Measurements from ENCODE around the gene PADI3.

The PADI3 gene

DNA sequence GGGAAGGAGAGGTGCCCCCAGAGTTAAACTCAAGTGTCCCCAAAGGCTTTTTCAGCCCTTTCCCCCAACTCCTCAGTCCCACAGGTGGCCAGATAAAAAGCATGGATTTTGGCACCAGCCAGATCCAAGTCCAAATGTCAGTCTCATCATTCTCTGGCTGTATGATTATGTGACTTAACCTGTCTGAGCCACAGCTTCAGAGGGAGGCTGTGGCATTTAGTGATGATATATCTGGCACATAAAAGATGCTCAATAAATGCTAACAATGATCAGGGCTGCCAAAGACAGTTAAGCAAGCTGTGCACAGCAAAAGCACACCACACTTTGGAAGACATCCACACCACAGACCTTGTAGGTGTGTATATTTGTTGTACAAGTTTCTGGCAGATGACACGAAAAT, 5.6 kb upstream of the PADI3 start:
- DNase-seq: no peak

DNA sequence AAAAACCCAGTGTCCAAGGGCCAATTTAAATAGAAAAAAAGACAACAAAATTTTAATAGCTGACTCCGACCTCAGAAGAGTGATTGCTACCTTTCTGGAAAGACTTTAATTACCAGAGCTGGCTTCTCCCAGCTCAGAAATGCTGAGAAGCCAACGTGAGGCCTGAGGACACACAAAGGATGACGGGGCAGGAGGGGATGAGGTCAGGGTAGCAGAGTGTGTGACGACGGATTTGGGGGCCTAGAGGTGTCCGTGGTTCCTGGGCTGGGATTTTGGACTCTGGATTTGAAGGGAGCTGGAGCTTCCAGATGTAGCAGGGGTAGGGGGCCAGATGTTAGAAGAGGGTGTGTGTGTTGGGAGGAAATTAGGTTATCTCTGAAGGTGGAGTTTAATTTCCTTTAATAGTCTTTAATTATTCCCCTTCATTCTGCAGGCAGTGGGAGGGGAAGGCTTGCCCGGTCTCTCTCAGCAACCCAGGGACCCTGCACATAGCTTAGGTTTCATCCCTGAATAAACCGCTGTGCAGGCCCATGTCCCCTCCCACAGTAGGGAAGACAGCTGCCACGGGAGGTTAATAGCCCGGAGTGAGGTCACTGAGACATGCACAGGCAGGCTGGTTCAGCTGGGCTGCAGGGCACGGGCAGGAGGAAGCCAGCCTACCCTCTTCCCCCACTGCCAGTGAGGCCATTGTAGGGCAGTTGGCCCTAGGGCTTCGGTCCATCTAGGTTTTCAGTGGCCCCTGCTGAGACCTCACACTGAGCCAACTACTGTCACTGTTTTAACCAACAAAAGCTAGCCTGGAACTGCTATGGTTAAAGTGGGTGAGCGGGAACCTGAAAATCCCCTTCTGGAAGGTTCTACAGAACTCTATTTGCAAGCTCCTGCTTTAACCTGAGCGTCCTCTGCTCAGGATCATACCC, 3.8 kb upstream of the PADI3 start:
- DNase-seq: no peak

DNA sequence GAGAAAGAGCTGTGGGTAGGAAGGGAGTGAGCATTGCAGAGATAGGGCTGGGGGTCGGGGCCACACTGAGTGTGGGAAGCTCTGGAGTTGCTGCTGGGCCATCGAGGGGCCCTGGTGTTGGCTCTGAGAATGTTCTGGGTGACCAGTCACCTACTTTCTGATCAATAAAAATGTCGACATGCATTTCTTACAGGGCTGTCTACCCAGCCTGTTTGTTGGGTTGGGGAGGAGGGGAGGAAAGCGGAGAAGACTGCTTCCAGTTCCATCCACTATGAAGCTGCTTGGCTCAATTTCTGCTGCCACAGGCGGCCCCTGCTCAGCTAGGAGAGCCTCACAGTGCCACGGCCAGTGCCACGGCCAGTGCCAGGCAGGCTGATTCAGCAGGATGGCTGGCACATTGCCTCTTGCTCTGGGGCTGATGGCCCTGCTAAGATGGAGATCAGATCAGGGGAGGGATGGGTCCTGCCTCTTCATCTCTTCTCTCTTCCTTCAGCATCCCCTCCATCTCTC, 3.0 kb upstream of the PADI3 start:
- DNase-seq: no peak

DNA sequence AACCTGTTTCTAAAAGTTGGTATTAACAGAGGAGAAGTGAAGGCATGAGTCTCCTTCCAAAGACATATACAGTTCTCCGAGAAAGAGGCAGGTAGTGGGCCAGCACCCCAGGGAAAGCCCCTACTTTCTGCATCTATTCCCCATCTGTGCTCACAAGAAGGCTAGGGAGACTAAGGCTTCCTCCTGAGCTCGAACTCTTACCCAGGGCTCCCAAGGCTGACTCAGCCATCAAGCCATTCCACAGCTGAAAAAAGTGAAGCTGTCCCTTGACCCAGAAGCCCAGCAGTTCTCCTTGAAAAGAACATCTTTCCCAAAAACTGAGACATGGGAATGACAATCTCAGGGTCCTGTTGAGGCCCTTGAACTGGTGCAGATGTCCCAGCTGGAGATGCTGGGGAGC, 1.9 kb upstream of the PADI3 start:
- no peak for DNase-seq

DNA sequence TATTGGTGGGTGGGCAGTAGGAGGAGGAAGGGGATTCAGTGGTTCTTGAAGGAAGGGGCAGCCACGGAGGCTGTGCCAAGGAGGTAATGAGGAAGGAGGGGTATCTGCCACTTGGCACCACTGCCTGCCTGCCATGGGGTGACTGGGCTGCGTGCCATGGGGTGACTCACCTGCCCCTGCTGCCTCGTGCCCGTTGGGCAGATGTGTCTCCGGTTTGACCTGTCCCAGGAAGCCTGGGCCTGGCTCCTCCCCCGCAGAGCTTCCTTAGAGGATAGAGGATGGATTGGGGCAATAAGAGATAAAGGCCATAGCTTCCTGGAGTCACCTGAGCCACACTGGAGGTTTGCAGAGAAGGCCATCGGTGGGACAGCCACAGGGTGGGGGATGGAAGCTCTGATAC, 1.7 kb downstream of the PADI3 start:
- DNase-seq: no peak

DNA sequence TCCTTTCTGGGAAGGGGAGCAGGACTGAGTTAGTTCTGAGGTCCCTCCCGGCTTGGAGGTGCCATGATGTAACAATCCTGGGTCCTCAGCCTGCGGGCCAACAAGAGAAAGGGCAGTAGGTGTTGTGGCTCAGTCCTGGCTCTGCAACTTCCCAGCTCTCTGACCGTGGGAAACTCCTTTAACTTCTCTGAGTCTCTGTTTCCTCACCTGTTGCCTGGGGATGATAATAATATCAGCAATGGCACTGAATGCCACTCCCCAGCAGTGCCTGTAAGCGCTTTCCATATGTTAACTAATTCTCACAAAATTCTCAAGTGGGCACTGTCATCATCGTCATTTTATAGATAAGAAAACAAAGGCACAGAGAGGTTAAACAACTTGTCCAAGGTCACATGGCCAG, 2.3 kb downstream of the PADI3 start:
- no peak for DNase-seq

DNA sequence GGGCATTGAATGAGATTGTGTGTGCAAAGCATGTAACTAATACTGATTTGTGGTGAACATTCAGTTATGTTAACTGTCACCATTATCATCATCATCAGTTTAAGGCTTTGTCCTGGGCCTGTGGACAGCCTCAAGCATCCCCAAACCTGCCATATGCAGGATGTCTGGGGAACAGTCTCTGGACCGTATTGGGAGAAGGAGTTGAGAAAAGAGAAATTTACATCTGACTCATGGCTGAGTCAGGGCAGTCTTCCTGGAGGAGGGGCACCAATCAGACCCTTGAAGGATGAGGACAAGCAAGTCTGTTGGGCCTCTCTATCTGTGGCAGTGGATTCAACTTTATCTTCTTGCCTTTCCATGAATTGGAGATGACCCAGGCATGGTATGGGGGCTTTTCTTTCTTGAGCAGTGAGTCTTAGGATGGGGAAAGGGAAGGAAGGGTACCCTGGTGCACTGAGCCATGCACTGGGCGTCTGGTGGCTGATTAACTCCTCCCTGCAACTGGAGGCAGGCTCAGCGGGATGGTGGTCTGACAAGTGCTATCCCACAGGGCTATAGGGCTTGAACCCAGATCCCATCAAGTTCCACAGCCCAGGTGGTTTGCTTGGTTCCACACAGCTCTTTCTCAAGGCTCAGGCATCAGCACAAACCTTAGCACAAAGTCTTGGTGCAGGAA, 2.9 kb downstream of the PADI3 start:
- DNase-seq: no peak

DNA sequence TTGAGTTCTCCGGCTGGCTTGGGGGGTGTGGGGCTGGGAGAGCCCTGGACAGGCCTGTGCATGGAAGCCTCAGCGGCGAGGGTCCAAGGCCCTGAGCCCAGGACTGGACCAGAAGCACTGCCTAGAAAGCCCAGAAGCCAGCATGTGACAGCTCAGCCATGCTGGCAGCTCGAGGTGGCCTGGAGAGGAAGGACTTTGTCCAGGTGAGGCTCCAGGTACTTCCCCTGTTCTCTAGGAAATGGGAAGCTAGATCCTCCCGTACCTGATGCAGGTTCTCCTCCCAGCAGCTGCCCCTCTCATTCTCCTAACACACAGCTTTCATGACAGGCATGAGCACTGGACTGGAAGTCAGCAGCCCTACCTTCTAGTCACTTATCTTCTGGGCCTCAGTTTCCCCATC, 6.4 kb downstream of the PADI3 start:
- no peak for DNase-seq

DNA sequence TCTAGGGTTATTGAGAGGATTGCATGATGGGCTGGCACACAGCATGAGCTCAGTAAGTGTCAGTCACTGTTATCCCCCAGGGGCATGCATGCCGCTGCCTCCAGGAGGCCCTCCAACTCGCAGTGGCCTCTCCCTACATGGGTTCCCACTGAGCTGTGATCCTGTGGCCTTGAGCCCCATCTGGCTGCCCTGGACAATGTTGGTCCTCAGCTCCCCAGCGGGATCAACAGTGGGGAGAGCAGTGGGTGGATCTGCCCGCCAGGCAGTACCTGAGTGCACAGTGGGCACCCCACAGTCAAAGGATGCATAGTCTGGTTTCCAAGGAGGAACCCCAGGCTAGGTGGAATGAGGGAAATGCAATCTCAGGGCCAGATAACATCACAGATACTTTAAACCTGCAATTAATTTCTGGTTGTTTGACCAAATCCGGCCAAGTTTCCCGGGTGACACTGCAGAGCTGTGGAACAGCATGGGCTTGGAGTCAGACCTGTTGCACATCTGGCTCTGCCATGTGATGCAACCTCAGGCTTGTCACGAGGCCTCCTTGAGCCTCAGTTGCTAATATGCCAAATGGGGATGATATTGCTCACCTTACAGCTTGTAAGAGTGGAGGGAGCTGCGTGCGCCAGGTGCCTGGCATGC, 9.3 kb downstream of the PADI3 start:
- DNase-seq: no peak

DNA sequence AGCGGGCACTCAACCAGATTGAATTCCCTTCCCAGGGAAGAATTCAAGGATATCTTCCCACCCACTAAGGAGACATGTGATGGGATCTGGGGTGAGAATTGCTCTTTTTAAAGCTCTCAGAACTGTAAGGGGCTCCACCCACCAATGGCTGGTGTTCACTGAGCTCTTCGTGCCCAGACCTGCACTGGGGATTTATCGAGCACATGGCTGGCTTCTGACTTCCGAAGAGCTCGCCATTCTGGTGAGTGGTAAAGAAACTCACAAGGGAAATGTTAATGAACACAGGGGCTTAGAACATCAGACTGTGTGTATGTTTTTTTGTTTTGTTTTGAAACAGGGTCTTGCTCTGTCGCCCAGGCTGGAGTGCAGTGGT, 9.8 kb downstream of the PADI3 start:
- DNase-seq: no peak

DNA sequence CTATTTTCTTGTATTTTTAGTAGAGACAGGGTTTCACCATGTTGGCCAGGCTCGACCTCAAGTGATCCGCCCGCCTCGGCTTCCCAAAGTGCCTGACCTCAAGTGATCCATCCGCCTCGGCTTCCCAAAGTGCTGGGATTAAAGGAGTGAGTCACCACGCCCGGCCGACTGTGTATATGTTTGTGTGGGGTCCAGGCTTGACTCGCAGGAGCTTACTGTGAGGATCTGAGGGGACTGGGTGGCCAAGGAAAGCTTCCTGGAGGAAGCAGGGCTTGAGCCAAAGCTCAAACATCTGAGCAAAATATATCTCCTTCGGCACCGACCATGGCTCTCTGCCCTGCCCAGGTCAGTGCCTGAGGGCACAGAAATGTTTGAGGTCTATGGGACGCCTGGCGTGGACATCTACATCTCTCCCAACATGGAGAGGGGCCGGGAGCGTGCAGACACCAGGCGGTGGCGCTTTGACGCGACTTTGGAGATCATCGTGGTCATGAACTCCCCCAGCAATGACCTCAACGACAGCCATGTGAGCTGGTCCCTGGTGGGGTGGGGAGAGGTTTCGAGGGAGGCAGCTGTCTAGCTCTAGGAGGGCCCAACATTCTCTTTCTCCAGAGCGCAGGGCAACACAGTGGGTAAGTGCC, 10.5 kb downstream of the PADI3 start:
- DNase-seq: no peak

DNA sequence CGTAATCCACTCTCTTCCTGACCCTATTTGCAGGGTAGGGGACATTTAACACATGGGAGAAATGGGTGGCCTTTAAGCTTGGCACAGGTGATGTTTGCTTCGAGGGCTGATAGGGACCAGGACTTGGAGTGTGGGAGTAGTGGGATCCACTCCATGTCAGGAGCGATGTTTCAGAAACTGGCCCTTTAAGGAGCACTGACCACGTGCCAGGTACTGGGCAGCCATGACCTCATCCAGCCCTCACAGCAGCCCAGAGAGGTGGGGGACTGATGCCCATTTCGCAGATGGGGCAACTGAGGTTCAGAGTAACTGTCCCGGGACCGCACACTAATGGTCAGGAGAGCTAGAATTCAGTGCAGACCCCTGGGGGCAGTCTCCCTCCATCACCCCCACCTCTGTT, 11.4 kb downstream of the PADI3 start:
- DNase-seq: no peak

DNA sequence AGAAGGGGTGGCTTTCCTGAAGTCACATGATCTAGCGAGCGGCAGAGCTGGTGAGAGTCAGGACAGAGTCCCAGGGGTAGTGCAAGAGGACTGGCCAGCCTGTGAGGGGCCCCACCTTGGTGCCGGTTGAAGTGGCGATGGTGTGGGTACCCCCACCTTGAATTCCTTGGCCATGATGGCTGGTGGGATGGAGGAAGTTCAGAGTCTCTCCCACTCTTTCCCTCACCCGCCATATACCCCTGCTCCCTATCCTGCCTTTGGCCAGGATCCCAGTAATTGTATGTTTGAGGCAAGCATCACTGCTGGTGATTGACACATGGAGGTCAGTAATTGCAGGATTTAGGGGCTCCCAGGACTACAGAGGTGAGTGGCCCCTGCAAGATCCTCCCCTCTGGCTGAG, 11.8 kb downstream of the PADI3 start:
- no peak for DNase-seq

DNA sequence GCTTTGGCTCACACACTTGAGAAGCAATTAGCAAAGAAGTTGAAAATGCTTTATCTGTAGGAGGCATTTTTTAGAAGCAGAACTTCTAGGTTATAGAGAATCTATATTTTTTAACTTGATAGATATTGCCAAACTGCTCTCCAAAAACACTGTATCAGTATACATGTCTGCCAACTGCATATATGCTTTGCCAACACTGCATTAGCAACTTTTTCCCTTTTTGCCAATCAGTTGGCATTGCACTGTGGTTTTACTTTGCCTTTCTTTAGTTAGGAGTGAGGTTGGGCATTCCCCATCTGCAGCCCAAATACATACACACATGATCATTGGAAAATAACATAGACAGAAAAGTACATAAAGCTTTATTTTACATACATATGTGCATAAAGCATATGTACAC, 15.0 kb downstream of the PADI3 start:
- no peak for DNase-seq

DNA sequence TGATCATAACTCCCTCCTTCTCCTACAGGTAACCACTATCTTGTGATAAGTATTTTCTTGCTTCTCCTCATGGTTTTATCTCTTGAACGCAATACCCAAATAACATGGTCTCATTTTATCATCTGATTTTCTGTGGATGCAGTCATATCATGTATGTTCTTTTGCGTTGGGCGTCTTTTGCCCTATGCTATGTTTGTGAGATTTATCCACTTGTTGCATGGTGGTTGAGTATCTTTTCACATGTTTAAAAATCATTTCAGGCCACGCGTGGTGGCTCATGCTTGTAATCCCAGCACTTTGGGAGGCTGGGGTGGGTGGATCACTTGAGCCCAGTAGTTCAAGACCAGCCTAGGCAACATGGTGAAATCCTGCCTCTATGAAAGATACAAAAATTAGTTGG, 15.6 kb downstream of the PADI3 start:
- no peak for DNase-seq

DNA sequence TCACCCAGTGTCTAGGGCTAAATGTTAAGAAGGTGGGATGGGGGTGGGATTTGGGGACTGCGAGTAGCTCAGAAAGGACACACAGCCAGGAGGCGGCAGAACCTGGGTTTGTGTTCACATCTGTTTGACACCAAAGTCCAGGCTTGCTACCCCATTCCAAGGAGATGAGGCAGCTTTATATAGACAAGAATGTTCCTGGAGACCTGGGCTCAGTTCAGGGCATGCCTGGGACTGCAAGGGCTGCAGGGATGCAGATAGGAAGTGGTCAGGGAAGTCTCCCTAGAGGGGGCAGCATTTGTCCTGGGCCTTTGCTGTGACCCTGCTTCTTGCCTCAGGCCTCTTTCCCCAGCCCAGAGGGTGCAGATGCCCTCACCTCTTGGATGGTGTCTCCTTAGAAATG, 16.3 kb downstream of the PADI3 start:
- DNase-seq: no peak

DNA sequence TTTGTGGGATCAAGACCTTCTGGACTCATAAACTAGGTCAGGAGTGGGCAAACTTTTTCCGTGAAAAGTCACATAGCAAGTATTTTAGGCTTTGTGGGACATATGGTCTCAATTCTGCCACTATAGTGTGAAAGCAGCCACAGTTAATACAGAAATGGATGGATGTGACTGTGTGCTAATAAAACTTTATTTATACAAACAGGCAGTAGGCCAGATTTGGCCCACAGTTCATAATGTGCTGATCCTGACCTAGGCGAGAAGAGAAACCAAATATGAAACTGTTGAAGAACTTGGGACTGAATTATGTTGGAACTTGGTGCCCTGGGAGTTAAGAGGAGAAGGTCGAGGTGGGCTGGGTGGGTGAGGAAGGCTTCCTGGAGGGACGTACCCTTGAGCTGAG, 17.1 kb downstream of the PADI3 start:
- no peak for DNase-seq

DNA sequence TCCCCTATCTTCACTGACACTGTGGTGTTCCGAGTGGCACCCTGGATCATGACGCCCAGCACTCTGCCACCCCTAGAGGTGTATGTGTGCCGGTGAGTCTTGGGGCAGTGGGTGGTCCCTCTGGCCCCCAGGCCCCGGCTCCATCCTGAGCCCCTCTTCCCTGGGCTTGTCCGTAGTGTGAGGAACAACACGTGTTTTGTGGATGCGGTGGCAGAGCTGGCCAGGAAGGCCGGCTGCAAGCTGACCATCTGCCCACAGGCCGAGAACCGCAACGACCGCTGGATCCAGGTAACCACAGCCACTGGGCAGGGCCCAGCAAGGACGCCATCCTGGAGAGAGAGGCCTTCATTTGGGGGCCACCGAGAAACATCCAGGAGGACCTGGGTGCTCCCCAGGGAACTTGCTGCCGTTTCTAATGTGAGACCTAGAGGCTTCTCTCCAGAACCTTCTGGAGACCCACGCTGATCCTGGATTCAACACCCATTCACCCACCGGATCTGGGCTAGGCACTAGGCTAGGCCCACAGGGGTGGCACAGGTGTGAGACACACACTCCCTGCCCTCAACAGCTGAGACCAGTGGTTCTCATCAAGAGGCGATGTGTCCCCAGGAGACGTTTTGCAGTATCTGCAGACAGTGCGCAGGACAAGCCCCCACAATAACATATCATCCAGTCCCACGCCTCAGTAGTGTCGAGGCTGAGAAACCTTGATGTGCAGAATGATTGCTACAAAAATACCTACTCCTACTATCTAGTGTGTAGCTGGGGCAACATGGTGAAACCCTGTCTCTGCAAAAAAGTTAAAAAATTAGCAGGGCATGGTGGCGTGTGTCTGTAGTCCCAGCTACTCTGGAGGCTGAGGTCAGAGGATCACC, 22.2 kb downstream of the PADI3 start:
- DNase-seq: no peak

DNA sequence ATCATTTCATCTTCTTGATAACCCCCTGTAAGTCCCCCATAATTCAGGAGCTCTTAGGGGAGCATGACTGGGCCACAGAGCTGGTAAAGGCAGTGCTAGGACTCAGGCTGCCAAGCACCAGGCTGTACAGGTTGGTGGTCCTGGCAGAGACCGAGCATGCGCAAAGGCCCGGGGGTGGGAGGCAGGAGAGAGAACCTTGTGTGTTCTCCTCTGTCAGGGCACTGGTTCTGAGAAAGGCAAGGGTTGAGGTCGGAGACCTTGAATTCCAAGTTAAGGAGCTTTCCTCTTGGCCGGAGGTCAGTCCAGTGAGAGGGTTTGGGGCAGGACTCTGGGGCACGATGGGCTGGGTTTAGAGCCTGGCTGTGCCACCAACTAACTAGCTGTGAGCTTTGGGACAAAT, 23.2 kb downstream of the PADI3 start:
- no peak for DNase-seq

DNA sequence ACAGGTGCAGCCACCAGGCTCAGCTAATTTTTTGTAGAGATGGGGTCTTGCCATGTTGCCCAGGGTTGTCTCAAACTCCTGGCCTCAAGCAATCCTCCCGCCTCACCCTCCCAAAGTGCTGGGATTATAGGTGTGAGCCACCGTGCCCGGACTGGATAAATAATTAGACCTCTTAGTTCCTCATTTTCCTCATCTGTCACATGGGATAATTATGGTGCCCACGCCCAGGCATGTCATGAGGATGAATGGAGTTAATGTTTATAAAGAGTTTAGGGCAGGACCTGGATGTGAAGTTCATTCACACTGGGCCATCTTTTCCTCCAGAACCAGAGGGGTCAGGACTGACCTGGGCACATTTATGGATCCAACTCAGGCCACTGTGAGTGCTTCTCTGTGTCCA, 23.7 kb downstream of the PADI3 start:
- DNase-seq: no peak

DNA sequence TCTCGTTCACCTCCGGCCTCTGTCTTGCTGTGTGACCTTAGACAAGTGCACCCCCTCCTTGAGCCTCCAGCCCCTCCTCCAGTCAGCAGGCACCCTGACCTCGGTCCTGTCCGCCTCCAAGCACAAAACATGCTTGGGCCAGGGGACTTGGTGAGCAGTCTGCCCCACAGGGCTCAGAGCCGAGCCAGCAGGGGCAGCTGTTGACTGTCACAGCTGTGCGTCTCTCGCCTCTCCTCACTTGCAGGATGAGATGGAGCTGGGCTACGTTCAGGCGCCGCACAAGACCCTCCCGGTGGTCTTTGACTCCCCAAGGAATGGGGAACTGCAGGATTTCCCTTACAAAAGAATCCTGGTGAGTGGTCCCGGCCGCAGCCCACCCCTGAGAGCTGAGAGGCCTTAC, 24.2 kb downstream of the PADI3 start:
- DNase-seq: no peak

Measured in CD4-positive, alpha-beta T cell treated with Interleukin-4 for 4 hours (primary cell).